ENCODE data around the gene SLC25A10.

The SLC25A10 gene

DNA sequence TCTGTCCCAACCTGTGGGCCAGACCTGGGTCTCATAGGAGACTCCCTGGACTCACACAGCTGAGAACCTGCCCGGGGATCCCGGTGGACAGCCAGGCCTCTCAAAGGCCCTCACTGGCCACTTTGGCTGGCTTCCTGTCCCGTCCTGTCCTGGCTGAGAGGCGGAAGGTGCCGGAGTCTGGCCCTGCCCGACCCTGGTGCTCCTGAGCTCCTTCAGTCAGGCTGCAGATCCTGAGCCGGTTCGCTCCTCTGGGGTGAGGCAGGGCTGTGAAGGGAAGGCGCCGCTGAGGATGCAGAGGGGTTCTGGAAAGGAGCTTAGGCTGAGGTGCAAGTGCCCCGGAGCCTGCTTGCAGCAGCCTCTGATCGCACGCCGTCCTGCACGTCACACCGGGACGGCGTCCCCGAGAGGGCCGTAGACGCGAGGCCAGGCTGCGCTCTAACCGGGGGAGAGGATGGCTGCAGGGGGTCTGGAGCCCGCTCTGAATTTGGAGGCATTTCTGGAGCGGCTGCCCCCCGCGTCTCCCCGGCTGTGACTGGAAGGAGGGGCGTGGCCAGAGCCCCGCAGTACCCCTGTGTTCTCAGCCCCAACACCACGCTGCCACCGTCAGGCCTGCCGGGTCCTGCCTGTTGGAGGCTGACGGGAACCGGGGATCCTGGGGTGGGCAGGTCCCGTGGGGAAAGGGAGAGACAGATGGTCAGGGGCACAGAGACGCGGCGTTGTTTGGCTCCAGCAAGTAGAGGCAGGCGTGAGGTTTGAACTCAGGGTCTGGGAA lies 24.1 kb upstream of the SLC25A10 start:
- no peak for DNase-seq

DNA sequence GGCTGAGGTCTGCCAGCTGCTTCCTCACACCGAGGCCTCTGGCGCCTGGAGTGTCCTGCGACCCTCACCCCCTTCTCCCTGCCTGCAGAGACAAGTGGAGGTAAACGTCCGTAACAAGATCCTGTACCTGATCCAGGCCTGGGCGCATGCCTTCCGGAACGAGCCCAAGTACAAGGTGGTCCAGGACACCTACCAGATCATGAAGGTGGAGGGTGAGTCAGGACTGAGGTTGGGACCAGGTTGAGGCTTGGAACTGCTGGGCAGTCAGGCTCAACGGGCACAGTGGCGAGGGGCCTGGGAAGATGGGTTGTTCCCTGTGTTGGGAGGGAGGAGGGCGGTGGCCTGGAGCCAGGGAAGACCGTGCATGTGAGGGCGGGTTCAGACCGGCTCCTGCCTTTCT lies 23.5 kb upstream of the SLC25A10 start:
- DNase-seq = no peak

DNA sequence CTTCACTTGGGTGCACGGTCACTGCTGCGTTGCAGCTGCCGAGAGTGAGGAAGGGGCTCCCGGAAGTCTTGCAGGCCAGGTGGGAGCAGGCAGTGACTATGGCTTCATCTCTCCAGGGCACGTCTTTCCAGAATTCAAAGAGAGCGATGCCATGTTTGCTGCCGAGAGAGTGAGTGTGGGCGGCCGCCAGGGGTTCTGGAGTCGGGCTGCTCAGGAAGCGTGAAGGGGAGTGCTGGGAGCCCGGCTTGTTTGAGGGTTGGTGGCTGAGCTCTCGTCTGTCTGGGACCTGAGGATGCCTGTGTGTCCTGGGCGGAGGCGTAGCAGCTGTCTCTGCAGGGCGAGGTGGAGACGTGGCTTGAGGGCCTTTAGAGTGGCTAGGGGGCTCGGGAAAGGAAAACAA lies 22.0 kb upstream of the SLC25A10 start:
- DNase-seq = no peak

GRCh38 chr17:81690549-81690948 lies 21.5 kb upstream of the SLC25A10 start:
- DNase-seq = no peak

- no peak for DNase-seq
Observed at GRCh38 chr17:81691196-81691595, 20.9 kb upstream of the SLC25A10 start.

GRCh38 chr17:81691608-81692007 lies 20.5 kb upstream of the SLC25A10 start:
- no peak for DNase-seq

GRCh38 chr17:81693509-81694210 lies 18.4 kb upstream of the SLC25A10 start:
- no peak for DNase-seq

GRCh38 chr17:81694810-81695209 lies 17.3 kb upstream of the SLC25A10 start:
- DNase-seq = no peak

- DNase-seq = no peak
Observed at GRCh38 chr17:81695211-81695610, 16.9 kb upstream of the SLC25A10 start.

- DNase-seq = no peak
Observed at GRCh38 chr17:81695801-81696200, 16.3 kb upstream of the SLC25A10 start.

- no peak for DNase-seq
Observed at GRCh38 chr17:81696218-81696941, 15.7 kb upstream of the SLC25A10 start.

GRCh38 chr17:81697261-81698044 lies 14.6 kb upstream of the SLC25A10 start:
- DNase-seq = no peak

DNA sequence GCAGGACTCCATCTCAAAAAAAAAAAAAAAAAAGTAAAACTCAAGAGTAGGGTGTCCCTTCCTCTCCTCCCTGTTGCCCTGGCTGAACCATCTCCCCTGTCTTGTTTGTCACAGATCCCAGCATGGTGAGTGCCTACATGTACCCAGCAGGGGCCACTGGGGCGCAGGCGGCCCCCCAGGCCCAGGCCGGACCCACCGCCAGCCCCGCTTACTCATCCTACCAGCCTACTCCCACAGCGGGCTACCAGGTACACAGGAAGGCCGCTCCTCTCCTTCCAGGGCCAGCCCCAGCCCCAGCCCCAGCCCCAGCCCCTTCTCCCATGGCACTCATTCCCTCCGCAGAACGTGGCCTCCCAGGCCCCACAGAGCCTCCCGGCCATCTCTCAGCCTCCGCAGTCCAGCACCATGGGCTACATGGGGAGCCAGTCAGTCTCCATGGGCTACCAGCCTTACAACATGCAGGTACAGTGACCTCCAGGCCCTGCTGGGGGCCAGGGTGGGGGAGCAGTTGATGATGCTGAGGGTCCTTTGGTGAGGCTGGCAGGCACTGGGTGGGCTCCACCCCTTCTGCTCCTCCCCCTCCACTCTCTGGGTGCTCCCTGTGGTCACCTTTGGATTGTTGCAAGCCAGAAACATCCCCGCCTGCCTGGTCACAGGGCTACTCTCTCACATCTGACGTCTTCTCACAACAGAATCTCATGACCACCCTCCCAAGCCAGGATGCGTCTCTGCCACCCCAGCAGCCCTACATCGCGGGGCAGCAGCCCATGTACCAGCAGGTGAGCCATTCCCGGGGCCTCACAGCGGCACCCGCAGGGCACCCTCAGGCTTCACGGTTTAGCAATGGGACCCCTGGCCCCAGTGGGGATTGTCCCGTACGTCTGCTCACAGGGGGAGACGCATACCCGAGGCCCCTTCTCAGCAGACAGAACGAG lies 11.5 kb upstream of the SLC25A10 start:
- DNase-seq = no peak

GRCh38 chr17:81701288-81702071 lies 10.6 kb upstream of the SLC25A10 start:
- DNase-seq = no peak

DNA sequence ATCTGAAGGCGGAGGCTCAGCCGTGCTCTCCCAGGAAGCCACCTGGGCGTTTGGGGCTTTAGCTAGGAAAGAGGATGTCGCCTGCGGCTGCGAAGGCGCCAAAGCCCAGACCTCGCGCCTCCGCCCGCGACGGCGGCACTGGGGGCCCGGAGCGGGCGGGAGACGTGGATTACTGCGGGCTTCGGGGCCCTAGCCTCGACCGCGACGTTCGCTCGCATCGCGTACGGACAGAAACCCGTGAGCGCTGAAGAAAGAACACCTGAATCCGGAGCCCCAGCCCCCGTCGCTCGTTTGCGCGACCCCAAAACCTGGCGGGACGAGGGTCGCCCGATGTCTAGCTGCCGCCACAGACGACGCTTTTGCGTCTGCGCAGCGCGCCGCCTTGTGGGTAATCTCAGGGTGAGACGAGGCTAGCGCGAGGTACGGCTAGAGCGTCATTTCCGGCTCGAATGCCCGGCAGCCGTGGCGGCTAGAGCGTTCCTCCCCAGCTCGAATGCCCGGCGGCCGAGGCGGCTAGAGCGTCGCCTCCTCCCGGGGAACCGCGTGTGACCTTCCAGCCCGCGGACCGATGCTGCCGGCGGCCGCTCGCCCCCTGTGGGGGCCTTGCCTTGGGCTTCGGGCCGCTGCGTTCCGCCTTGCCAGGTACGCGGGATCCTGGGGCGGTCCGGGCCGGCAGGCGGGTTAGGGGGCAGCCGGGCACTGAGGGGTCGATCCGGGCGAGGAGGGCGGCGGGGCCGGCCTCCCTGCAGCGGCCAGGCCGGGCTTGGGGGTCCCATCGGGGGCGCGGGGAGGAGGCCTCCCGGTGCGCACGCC lies 8.9 kb upstream of the SLC25A10 start, which contains the start of gene MRPL12:
Gene MRPL12, plus strand, starts transcription at position 434 of the 813 bp plus-strand sequence. Its CDS starts 135 bp downstream, at position 569.
- DNase-seq = peak; percentile 97

GRCh38 chr17:81703747-81704654 lies 8.1 kb upstream of the SLC25A10 start:
- DNase-seq = no peak

DNA sequence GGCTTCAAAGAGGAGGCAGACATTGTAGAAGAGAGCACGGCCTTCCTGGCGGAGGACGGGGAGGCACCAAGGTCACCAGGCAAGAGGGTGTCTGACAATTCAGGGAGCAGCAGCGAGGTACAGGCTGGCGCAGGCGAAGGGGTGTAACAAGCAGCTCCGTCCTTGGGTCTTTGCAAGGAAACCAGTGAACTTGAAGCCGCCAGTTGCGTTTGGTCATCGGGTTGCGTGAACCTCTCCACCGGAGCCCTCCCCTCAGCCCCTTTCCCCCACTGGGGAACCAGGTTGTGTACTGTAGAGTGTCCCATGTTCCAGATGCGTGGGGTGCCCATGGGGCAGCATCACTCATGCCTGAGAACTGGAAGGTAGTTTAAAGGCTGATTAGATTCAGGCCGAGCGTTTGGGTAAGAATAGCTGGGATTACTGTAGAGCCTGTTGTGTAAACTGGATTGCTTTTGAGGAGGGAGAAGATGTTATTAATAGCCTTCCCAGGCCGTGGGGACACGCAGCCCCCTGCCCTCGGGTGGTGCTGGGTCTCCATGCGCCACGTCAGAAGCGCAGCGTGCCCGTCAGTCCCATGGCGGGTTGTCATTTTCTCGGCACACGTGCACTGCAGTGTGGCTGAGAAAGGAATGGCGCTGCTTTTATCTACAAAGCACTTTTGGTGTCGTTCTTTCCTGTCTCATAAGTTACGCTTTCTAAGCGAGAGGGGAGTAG lies 6.4 kb upstream of the SLC25A10 start:
- no peak for DNase-seq

DNA sequence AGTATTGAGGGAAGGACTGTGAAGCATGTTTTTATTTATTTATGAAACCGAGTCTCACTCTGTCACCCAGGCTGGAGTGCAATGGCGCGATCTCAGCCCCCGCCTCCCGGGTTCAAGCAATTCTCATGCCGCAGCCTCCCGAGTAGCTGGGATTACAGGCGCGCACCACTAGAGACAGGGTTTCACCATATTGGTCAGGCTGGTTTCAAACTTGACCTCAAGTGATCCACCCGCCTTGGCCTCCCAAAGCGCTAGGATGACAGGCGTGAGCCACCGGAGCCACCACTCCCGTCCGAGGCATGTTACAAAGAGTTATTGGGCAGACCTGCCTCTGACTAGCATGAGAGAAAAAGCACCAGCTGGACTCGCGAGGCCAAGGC lies 5.9 kb upstream of the SLC25A10 start:
- no peak for DNase-seq

All from islet precursor cell (in vitro differentiated cells).